Measurements from ENCODE around the gene MRPL55.

- TF ChIP-seq EZH2 (IDR thresholded peaks at IDR 0.05; ENCODE audit: borderline replicate concordance, low read depth, low read length, poor library complexity, severe bottlenecking) (no peak), CTCF (conservative IDR thresholded peaks at IDR 0.05; ENCODE audit: low read depth, low read length) (no peak)
Observed at GRCh38 chr1:228072658-228073043, 36.4 kb downstream of the MRPL55 start.

Measured in A673 (cell line).